GM15510 (cell line): ENCODE data around the gene ATP1B3.

ENCODE experiments used
- POLR2A ChIP-seq: IDR thresholded peaks from 3 replicates; pipeline ENCODE4 v1.6.1; 2011; ENCODE audit warnings: borderline replicate concordance; ENCODE audit not compliant: insufficient read length; ENCODE audit errors: extremely low read depth

The ATP1B3 gene

GRCh38 chr3:141876891-141877621 is 613 bp downstream of the ATP1B3 start:
- no peak for TF ChIP-seq POLR2A

- TF ChIP-seq POLR2A = no peak
Observed at GRCh38 chr3:141877911-141878310, 1.5 kb downstream of the ATP1B3 start.

- TF ChIP-seq POLR2A = no peak
Observed at GRCh38 chr3:141878326-141878725, 1.9 kb downstream of the ATP1B3 start.

GRCh38 chr3:141878817-141879216 is 2.4 kb downstream of the ATP1B3 start:
- TF ChIP-seq POLR2A = no peak

GRCh38 chr3:141881702-141882101 is 5.3 kb downstream of the ATP1B3 start:
- TF ChIP-seq POLR2A = no peak

- TF ChIP-seq POLR2A = no peak
Observed at GRCh38 chr3:141887051-141887450, 10.6 kb downstream of the ATP1B3 start.

- no peak for TF ChIP-seq POLR2A
Observed at GRCh38 chr3:141894524-141895176, 18.2 kb downstream of the ATP1B3 start.

- TF ChIP-seq POLR2A = no peak
Observed at GRCh38 chr3:141895731-141896130, 19.3 kb downstream of the ATP1B3 start.

- no peak for TF ChIP-seq POLR2A
Observed at GRCh38 chr3:141898908-141899307, 22.5 kb downstream of the ATP1B3 start.

GRCh38 chr3:141900343-141900742 is 23.9 kb downstream of the ATP1B3 start:
- TF ChIP-seq POLR2A = no peak

GRCh38 chr3:141901914-141902313 is 25.5 kb downstream of the ATP1B3 start:
- no peak for TF ChIP-seq POLR2A

- TF ChIP-seq POLR2A = no peak
Observed at GRCh38 chr3:141904203-141904602, 27.8 kb downstream of the ATP1B3 start.

- TF ChIP-seq POLR2A = no peak
Observed at GRCh38 chr3:141905129-141905528, 28.7 kb downstream of the ATP1B3 start.

- TF ChIP-seq POLR2A = no peak
Observed at GRCh38 chr3:141909408-141909807, 33.0 kb downstream of the ATP1B3 start.

- no peak for TF ChIP-seq POLR2A
Observed at GRCh38 chr3:141913150-141913811, 36.8 kb downstream of the ATP1B3 start.

GRCh38 chr3:141914311-141914710 is 37.9 kb downstream of the ATP1B3 start:
- TF ChIP-seq POLR2A = no peak
